ENCODE measurements around the gene CYS1.

CYS1 gene

DNA sequence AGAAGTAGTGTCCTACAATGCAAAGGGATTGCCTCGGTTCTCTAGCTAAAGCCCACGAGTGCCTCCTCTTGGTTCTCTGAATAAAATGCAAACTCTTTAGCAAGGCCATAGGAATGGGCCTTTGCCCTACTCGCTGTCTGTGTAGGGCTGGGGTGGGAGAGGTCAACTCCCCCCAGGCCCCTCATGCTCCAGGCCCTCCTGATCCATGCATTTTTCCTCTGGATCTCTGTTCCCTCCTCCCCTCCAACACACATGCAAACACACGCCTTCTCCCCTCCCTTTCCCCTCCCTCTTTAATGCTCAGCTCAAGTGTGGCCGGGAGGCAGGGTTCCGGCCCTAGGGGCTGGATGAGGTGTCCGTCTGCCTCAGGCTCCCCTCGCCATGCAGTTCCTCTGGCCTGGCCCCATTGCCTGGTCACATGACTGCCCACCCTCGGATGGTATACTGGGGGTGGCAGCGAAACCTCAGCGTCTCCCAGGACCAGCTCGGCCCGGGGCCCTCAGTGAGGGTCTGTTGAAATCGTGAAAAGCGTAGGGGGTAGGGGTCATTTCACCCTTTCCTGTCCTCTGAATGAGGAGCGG is 51.7 kb downstream of the CYS1 start:
- in situ Hi-C loops (cut with MboI; ENCODE audit: low pct_unique_long_range_greater_than_20kb, low sequenced_read_pairs, unreplicated experiment) = no loop called here
- TF ChIP-seq, protein P1, sequence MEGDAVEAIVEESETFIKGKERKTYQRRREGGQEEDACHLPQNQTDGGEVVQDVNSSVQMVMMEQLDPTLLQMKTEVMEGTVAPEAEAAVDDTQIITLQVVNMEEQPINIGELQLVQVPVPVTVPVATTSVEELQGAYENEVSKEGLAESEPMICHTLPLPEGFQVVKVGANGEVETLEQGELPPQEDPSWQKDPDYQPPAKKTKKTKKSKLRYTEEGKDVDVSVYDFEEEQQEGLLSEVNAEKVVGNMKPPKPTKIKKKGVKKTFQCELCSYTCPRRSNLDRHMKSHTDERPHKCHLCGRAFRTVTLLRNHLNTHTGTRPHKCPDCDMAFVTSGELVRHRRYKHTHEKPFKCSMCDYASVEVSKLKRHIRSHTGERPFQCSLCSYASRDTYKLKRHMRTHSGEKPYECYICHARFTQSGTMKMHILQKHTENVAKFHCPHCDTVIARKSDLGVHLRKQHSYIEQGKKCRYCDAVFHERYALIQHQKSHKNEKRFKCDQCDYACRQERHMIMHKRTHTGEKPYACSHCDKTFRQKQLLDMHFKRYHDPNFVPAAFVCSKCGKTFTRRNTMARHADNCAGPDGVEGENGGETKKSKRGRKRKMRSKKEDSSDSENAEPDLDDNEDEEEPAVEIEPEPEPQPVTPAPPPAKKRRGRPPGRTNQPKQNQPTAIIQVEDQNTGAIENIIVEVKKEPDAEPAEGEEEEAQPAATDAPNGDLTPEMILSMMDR (IDR thresholded peaks at IDR 0.05; ENCODE audit: extremely low read depth, insufficient read depth, missing control alignments) = peak; percentile 44
- DNase-seq (ENCODE audit: low spot score) = no peak

DNA sequence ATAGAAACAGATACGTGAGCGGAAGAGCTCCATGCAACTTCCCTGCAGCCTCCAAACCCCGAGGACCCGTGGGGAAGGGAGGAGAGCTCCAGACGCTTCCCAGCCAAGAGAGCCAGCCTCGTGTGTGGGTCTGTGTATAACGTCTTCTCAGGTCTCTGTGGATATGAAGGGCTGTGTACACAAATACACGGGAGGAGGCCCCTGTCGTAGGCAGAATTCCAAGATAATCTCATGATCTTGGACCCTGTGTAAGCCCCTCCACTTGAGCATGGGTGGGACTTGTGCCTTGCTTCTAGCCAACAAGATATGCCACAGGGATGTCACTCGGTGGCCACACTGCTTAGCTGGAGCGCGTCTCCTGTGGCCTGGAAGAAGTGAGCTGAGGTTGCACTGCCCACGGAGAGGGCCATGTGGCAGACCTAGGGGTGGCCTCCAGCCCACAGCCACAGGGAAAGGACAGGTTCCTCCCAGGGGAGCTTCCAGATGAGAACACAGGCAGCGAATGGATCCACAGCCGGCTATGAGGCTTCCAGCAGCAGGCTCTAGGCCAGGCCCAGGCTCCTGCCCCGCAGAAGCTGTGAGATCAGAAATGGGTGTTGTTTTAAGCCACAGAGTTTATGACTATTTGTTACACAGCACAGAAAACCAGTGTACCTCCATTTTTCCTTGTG is 52.4 kb downstream of the CYS1 start:
- no peak for DNase-seq (ENCODE audit: low spot score)
- TF ChIP-seq, protein P1 (IDR thresholded peaks at IDR 0.05; ENCODE audit: extremely low read depth, insufficient read depth, missing control alignments) = no peak
- in situ Hi-C loops (cut with MboI; ENCODE audit: low pct_unique_long_range_greater_than_20kb, low sequenced_read_pairs, unreplicated experiment) = no loop called here

DNA sequence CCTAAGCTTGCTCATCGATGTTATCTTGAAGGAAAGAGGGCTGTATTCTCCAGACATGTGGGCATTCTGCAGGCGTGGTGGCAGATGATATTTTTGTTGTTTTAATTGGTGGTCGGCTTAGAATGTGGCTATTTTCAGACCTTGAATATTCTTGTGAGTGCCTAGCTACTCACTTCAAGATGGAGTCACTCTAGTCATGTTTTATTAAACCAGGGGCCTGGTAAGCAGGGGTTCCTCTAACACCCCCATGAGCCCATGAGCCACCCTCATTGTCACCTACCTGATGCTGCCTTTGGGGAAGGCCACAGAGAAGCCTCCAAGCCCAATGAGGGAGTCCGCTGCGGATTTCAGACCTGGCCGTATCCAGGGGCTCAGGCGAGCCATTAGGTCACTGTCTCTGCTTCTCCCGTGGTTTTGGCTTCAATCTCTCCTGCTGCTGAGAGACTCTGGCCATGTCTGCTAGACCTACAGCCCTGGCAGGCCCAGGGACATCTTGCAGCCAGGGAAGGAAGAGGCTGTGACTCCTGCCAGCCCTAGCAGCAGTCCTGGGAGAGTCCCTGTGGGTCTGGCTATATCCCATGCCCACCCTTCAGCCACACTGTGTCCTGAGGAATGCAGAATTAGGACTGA is 53.2 kb downstream of the CYS1 start:
- DNase-seq (ENCODE audit: low spot score) = no peak
- TF ChIP-seq, protein P1 (IDR thresholded peaks at IDR 0.05; ENCODE audit: extremely low read depth, insufficient read depth, missing control alignments) = no peak
- in situ Hi-C loops (cut with MboI; ENCODE audit: low pct_unique_long_range_greater_than_20kb, low sequenced_read_pairs, unreplicated experiment) = no loop called here

DNA sequence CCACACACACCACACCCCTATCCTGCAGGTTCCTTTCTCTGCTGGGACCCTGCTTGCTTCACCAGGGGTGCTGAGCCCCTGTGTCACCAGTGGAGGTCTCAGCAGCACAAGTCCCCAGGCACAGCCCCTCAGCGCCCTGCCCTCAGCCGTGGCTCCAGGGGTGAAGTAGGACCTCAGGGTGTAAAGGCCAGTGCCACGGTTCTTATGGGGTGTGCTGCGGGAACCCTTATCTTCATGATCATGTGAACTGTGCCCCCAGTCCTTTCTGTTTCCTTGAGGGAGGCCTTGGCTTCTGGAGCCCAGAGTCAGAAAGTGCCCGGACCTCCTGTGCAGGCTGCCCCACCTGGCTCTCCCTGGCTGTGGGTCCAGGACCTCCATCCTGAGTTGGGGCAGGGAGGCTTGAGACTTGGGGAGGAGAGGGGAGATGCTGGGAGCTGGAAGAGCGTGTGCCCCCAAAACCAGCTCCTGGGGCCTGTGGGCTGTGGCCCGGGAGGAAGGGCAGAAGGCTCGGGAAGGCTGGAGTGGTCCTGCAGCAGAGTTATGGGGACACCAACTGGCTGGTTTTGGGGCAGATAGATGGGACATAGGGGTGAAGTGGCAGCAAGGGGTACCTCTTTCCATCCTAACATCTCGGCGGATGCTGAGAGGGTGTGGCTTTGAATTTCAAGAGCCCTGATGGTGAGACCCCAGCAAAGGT is 57.1 kb downstream of the CYS1 start:
- no peak for DNase-seq (ENCODE audit: low spot score)
- in situ Hi-C loops (cut with MboI; ENCODE audit: low pct_unique_long_range_greater_than_20kb, low sequenced_read_pairs, unreplicated experiment) = no loop called here
- TF ChIP-seq, protein P1 (IDR thresholded peaks at IDR 0.05; ENCODE audit: extremely low read depth, insufficient read depth, missing control alignments) = no peak

DNA sequence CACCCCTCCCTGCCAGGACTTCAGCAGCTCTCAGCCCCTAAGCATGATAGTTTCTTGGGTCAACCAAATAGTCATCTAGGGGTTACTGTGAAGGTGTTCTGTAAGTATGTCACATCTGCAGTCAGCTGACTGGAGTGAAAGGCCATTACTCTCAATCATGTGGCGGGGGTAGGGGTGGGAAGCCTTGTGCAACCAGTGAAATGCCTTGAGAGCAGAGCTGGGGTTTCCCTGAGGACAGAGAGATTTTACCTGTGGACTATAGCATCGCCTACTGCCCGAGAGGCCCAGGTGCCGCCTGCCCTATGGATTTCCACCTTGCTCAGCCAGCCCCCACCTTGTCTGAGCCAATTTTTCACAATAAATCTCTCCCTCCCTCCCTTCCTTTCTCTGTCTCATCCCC is 57.8 kb downstream of the CYS1 start:
- in situ Hi-C loops (cut with MboI; ENCODE audit: low pct_unique_long_range_greater_than_20kb, low sequenced_read_pairs, unreplicated experiment) = no loop called here
- TF ChIP-seq, protein P1 (IDR thresholded peaks at IDR 0.05; ENCODE audit: extremely low read depth, insufficient read depth, missing control alignments) = no peak
- no peak for DNase-seq (ENCODE audit: low spot score)

DNA sequence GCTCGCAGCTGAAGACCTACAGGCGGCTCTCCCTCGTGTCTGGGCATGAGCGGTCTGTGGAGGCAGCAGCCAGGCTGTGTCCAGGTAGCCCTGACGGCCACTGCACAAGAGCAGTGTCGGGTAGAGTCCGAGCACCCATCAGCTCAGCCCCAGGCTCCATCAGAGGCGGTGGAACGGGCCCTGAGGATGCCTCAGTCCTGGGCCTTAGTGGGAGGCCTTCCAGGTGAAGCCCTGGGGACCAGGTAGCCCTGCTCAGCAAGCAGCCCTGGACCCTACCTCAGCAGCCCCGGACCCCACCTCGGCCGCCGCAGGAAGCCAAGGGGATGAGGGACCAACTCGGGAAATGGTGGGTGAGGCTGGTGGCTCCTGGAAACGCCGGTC is 58.2 kb downstream of the CYS1 start:
- no peak for DNase-seq (ENCODE audit: low spot score)
- in situ Hi-C loops (cut with MboI; ENCODE audit: low pct_unique_long_range_greater_than_20kb, low sequenced_read_pairs, unreplicated experiment) = no loop called here
- TF ChIP-seq, protein P1 (IDR thresholded peaks at IDR 0.05; ENCODE audit: extremely low read depth, insufficient read depth, missing control alignments) = no peak

Data from GM13977 (cell line).